ENCODE measurements around the gene SPRED1. TPM values are rescaled to one million over a fixed set of nuclear protein-coding genes. Genes with fewer than 3 reads are reported as not detected.

SPRED1 gene
- total RNA-seq, 1 donor from 2014 or later, result 9.4 TPM

GRCh38 chr15:38391191-38391590, 138.6 kb downstream of the SPRED1 start:
- intact Hi-C loops (cut with DNase I), result no loop called here

GRCh38 chr15:38398134-38398533, 145.5 kb downstream of the SPRED1 start:
- H3K36me3 ChIP-seq, result no peaks in the 10 kb centered on the region
- DNase-seq (ENCODE audit: low spot score in 2 of 2), result peak; percentile 20 to 83
- no peaks in the 10 kb centered on the region for H3K27me3 ChIP-seq
- intact Hi-C loops (cut with DNase I), result loop anchor here (2.0 to 5.0 kb wide), 2 partner anchors 145 to 331 kb away; partner anchors contain the start of gene SPRED1
- no peak overlapping the region for H3K4me3 ChIP-seq
- H3K27ac ChIP-seq, result peak overlapping the region; percentile 44 to 65
- no peak for TF ChIP-seq CTCF (IDR thresholded peaks at IDR 0.05)
- peaks cover 3 to 16% of the 10 kb centered on the region in 2 donors for H3K4me1 ChIP-seq
- no peaks in the 10 kb centered on the region for H3K9me3 ChIP-seq

More at GRCh38 chr15:38391191-38391590, 138.6 kb downstream of the SPRED1 start:
- no peak overlapping the region for H3K27ac ChIP-seq
- H3K4me1 ChIP-seq, result no peaks in the 10 kb centered on the region
- no peaks in the 10 kb centered on the region for H3K36me3 ChIP-seq
- no peaks in the 10 kb centered on the region for H3K9me3 ChIP-seq
- no peak overlapping the region for H3K4me3 ChIP-seq
- no peak for DNase-seq (ENCODE audit: low spot score in 2 of 2)
- TF ChIP-seq CTCF (IDR thresholded peaks at IDR 0.05), result no peak
- no peaks in the 10 kb centered on the region for H3K27me3 ChIP-seq

GRCh38 chr15:38401106-38401505, 148.5 kb downstream of the SPRED1 start:
- no peak for DNase-seq (ENCODE audit: low spot score in 2 of 2)
- Histone ChIP-seq H3K4me1 (peaks cover 3 to 16% of the 10 kb centered on the region in 2 donors), H3K27me3 (no peaks in the 10 kb centered on the region), H3K9me3 (no peaks in the 10 kb centered on the region), H3K4me3 (no peak overlapping the region), H3K27ac (peak overlapping the region in 1 of 2 donors; percentile 16), H3K36me3 (no peaks in the 10 kb centered on the region)
- intact Hi-C loops (cut with DNase I), result no loop called here
- TF ChIP-seq CTCF (IDR thresholded peaks at IDR 0.05), result no peak

- intact Hi-C loops (cut with DNase I), result no loop called here
- Histone ChIP-seq H3K9me3 (no peaks in the 10 kb centered on the region), H3K4me1 (peaks cover 3 to 15% of the 10 kb centered on the region in 2 donors), H3K36me3 (no peaks in the 10 kb centered on the region), H3K27ac (peak overlapping the region in 1 of 2 donors; percentile 16), H3K4me3 (no peak overlapping the region), H3K27me3 (no peaks in the 10 kb centered on the region)
- TF ChIP-seq CTCF (IDR thresholded peaks at IDR 0.05), result no peak
- DNase-seq (ENCODE audit: low spot score in 2 of 2), result no peak
These were observed 149.1 kb downstream of the SPRED1 start for GRCh38 chr15:38401701-38402100.

GRCh38 chr15:38406436-38406835, 153.8 kb downstream of the SPRED1 start:
- H3K4me1 ChIP-seq, result no peaks in the 10 kb centered on the region
- H3K4me3 ChIP-seq, result no peak overlapping the region
- intact Hi-C loops (cut with DNase I), result no loop called here
- H3K9me3 ChIP-seq, result no peaks in the 10 kb centered on the region
- DNase-seq (ENCODE audit: low spot score in 2 of 2), result no peak
- H3K36me3 ChIP-seq, result no peaks in the 10 kb centered on the region
- no peaks in the 10 kb centered on the region for H3K27me3 ChIP-seq
- H3K27ac ChIP-seq, result no peak overlapping the region
- no peak for TF ChIP-seq CTCF (IDR thresholded peaks at IDR 0.05)

Other genes starting within 250 kb of the SPRED1 start
- 6.4 TPM for gene FAM98B, start 201.3 kb downstream of the SPRED1 start, total RNA-seq